Measurements from ENCODE around the gene DNAI2. TPM values are rescaled to one million over a fixed set of nuclear protein-coding genes. Genes with fewer than 3 reads are reported as not detected.

DNAI2 gene
- total RNA-seq, 1 experiment from 2014 or later, result not detected

DNA sequence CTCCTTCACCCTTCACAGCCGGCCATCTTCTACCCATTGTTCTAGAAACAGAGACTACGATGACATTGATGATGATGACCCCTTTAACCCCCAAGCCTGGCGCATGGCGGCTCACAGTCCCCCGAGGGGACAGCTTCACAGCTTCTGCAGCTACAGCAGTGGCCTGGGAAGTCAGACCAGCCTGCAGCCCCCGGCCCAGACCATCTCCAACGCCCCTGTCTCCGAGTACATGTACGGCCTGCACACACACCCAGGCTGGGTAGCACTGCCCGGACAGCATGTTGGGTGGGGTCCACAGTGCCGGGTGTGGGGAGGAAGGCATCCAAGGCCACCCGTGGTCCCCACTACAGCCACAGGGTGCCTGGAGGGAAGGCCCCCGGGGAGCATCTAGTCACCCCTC lies 21.0 kb upstream of the DNAI2 start:
- TF ChIP-seq, protein P1, sequence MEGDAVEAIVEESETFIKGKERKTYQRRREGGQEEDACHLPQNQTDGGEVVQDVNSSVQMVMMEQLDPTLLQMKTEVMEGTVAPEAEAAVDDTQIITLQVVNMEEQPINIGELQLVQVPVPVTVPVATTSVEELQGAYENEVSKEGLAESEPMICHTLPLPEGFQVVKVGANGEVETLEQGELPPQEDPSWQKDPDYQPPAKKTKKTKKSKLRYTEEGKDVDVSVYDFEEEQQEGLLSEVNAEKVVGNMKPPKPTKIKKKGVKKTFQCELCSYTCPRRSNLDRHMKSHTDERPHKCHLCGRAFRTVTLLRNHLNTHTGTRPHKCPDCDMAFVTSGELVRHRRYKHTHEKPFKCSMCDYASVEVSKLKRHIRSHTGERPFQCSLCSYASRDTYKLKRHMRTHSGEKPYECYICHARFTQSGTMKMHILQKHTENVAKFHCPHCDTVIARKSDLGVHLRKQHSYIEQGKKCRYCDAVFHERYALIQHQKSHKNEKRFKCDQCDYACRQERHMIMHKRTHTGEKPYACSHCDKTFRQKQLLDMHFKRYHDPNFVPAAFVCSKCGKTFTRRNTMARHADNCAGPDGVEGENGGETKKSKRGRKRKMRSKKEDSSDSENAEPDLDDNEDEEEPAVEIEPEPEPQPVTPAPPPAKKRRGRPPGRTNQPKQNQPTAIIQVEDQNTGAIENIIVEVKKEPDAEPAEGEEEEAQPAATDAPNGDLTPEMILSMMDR (conservative IDR thresholded peaks at IDR 0.05; ENCODE audit: low read depth, low read length), result no peak
- TF ChIP-seq EZH2phosphoT487 (IDR thresholded peaks at IDR 0.05; ENCODE audit: borderline replicate concordance, low read length) (no peak), EZH2 (IDR thresholded peaks at IDR 0.05; ENCODE audit: low read length, unreplicated experiment) (no peak)
- no peaks in the 10 kb centered on the region for H4K20me1 ChIP-seq (ENCODE audit: low read length)
- no peak overlapping the region for H3K4me2 ChIP-seq (ENCODE audit: low read length)
- H2AFZ ChIP-seq (ENCODE audit: low read length), result no peak overlapping the region
- no peaks in the 10 kb centered on the region for H3K9me2 ChIP-seq (replicated peaks; ENCODE audit: low read length)
- H3K36me3 ChIP-seq (ENCODE audit: low read depth, low read length), result no peaks in the 10 kb centered on the region
- H3K9ac ChIP-seq (ENCODE audit: low read length), result no peak overlapping the region
- H3K4me3 ChIP-seq (ENCODE audit: low read length), result no peak overlapping the region
- POLR2A ChIA-PET (ENCODE audit: unreplicated experiment), result no interaction called here
- CTCF ChIA-PET, result no interaction called here
- no peaks in the 10 kb centered on the region for H3K27me3 ChIP-seq (ENCODE audit: low read length)
- H3K27ac ChIP-seq (ENCODE audit: low read length), result no peak overlapping the region
- ATAC-seq (no peak), DNase-seq (no peak)
- no peaks in the 10 kb centered on the region for H3K4me1 ChIP-seq (ENCODE audit: insufficient read depth, low read length)
- BruUV-seq (replicated peaks), result no TSS peak
- H3F3A ChIP-seq (ENCODE audit: low read length, unreplicated experiment), result no peaks in the 10 kb centered on the region
- no peaks in the 10 kb centered on the region for H3K79me2 ChIP-seq (ENCODE audit: low read length)
- intact Hi-C loops (cut with micrococcal nuclease), result no loop called here
- no peaks in the 10 kb centered on the region for H3K9me3 ChIP-seq (ENCODE audit: low read length)

DNA sequence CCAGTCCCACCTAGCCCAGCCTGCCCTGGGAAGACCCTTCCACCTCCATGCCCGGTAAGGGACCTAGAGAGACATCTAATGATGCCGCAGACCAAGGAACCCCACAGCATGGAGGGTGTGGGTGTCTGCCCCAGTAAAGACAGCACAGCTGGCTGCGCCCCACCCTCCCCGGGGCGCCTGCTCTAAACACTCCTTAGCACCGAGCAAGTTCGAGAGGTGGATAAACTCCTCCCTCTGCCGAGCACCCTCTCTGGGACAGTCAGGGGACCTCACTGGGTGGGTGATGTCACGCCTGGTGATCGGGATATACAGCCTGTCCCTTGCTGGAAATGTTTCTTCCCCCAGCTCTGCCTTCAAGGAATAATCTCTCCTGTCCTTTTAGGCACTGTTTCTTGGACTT lies 16.7 kb upstream of the DNAI2 start:
- POLR2A ChIA-PET (ENCODE audit: unreplicated experiment), result no interaction called here
- Histone ChIP-seq H3K27ac (ENCODE audit: low read length) (no peak overlapping the region), H3K27me3 (ENCODE audit: low read length) (no peaks in the 10 kb centered on the region), H4K20me1 (ENCODE audit: low read length) (no peaks in the 10 kb centered on the region), H3K9me2 (replicated peaks; ENCODE audit: low read length) (no peaks in the 10 kb centered on the region), H2AFZ (ENCODE audit: low read length) (no peak overlapping the region), H3K4me3 (ENCODE audit: low read length) (no peak overlapping the region), H3K9me3 (ENCODE audit: low read length) (no peaks in the 10 kb centered on the region), H3K4me1 (ENCODE audit: insufficient read depth, low read length) (peaks cover 8% of the 10 kb centered on the region), H3K79me2 (ENCODE audit: low read length) (no peaks in the 10 kb centered on the region), H3K36me3 (ENCODE audit: low read depth, low read length) (no peaks in the 10 kb centered on the region), H3K4me2 (ENCODE audit: low read length) (no peak overlapping the region), H3F3A (ENCODE audit: low read length, unreplicated experiment) (no peaks in the 10 kb centered on the region), H3K9ac (ENCODE audit: low read length) (no peak overlapping the region)
- BruUV-seq (replicated peaks), result no TSS peak
- CTCF ChIA-PET, result no interaction called here
- intact Hi-C loops (cut with micrococcal nuclease), result no loop called here
- TF ChIP-seq, protein P1 (conservative IDR thresholded peaks at IDR 0.05; ENCODE audit: low read depth, low read length), result no peak
- TF ChIP-seq EZH2phosphoT487 (IDR thresholded peaks at IDR 0.05; ENCODE audit: borderline replicate concordance, low read length) (no peak), EZH2 (IDR thresholded peaks at IDR 0.05; ENCODE audit: low read length, unreplicated experiment) (no peak)
- no peak for DNase-seq
- no peak for ATAC-seq

GRCh38 chr17:74259667-74260524 lies 14.1 kb upstream of the DNAI2 start:
- TF ChIP-seq EZH2 (IDR thresholded peaks at IDR 0.05; ENCODE audit: low read length, unreplicated experiment), result no peak
- TF ChIP-seq, protein P1 (conservative IDR thresholded peaks at IDR 0.05; ENCODE audit: low read depth, low read length), result peak; percentile 54; the same call in 1 of the 2 replicates
- Histone ChIP-seq H3K9me3 (ENCODE audit: low read length) (no peaks in the 10 kb centered on the region), H2AFZ (ENCODE audit: low read length) (no peak overlapping the region), H3F3A (ENCODE audit: low read length, unreplicated experiment) (no peaks in the 10 kb centered on the region), H3K4me1 (ENCODE audit: insufficient read depth, low read length) (peaks cover 8% of the 10 kb centered on the region), H3K4me3 (ENCODE audit: low read length) (no peak overlapping the region), H3K27me3 (ENCODE audit: low read length) (no peaks in the 10 kb centered on the region), H3K9me2 (replicated peaks; ENCODE audit: low read length) (no peaks in the 10 kb centered on the region), H3K27ac (ENCODE audit: low read length) (no peak overlapping the region), H3K9ac (ENCODE audit: low read length) (no peak overlapping the region), H3K4me2 (ENCODE audit: low read length) (0 out of 2 replicates have a peak overlapping the region, but pooled peaks have one; percentile 23), H3K79me2 (ENCODE audit: low read length) (no peaks in the 10 kb centered on the region), H3K36me3 (ENCODE audit: low read depth, low read length) (no peaks in the 10 kb centered on the region), H4K20me1 (ENCODE audit: low read length) (no peaks in the 10 kb centered on the region)
- POLR2A ChIA-PET (ENCODE audit: unreplicated experiment), result no interaction called here
- DNase-seq (peak; percentile 76), ATAC-seq (peak; percentile 92)
- no TSS peak for BruUV-seq (replicated peaks)
- CTCF ChIA-PET, result interaction anchor here (1.1 to 2.0 kb wide), 2 partner anchors 47 to 52 kb away, joined by 3 to 7 read pairs; partner anchors contain the start of gene TTYH2
- intact Hi-C loops (cut with micrococcal nuclease), result loop anchor here (1.0 kb wide), 1 partner anchor 40 kb away; no protein-coding TSS in a partner anchor
